ENCODE results near the gene WDR31.

WDR31 gene

DNA sequence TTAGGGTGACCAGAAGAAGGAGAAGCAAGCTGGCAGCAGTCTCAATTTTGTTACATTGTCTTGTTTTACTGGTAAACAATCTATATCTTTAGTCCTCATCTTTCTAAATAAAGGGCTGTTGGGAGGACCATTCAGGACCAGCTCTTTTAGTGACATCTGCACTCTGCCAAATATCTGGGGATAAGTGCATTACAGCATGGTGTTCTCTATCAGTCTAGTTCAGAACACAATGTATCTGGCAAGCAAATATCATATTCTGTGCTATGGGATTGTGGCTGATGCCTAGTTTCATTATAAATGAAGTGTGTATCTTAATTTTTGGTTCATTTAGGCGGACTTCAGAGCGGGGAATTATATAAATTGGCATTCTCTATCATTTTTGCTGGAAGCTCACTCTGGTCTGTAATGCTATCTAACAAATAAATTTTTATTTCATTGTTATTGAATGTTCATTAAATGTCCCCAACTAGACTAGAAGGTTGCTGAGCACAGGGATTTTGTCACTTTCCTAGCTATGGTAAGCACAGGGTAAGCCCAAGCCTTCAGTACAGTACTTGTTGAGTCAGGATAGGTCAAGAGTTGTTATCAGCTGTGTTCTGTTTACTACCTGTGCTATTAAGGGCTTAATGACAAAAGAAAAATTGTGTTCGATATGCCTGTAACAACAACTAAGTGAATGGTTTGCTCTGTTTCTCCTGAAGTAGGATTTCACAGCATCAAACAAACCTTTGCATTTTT, 11.9 kb downstream of the WDR31 start:
- TF ChIP-seq, protein P1, sequence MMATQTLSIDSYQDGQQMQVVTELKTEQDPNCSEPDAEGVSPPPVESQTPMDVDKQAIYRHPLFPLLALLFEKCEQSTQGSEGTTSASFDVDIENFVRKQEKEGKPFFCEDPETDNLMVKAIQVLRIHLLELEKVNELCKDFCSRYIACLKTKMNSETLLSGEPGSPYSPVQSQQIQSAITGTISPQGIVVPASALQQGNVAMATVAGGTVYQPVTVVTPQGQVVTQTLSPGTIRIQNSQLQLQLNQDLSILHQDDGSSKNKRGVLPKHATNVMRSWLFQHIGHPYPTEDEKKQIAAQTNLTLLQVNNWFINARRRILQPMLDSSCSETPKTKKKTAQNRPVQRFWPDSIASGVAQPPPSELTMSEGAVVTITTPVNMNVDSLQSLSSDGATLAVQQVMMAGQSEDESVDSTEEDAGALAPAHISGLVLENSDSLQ (IDR thresholded peaks at IDR 0.05), result no peak
- TF ChIP-seq ELF4 (IDR thresholded peaks at IDR 0.05) (no peak), BHLHE40 (IDR thresholded peaks at IDR 0.05; ENCODE audit: borderline replicate concordance) (no peak), ZNF384 (IDR thresholded peaks at IDR 0.05) (no peak), FOXK2 (IDR thresholded peaks at IDR 0.05) (no peak), CTBP1 (IDR thresholded peaks at IDR 0.05; ENCODE audit: borderline replicate concordance) (no peak), LEF1 (IDR thresholded peaks at IDR 0.05; ENCODE audit: borderline replicate concordance) (no peak), TARDBP (IDR thresholded peaks at IDR 0.05) (no peak), NFRKB (IDR thresholded peaks at IDR 0.05) (no peak), SUZ12 (IDR thresholded peaks at IDR 0.05) (no peak), L3MBTL2 (conservative IDR thresholded peaks at IDR 0.05) (no peak), ARNT (IDR thresholded peaks at IDR 0.05) (no peak), SP1 (IDR thresholded peaks at IDR 0.05) (no peak), FOXM1 (IDR thresholded peaks at IDR 0.05; ENCODE audit: borderline replicate concordance) (no peak), HDGF (IDR thresholded peaks at IDR 0.05; ENCODE audit: borderline replicate concordance) (no peak), FOXA1 (IDR thresholded peaks at IDR 0.05) (no peak)
- POLR2A ChIA-PET, result interaction anchor here (4.8 kb wide), 1 partner anchor 12 kb away, joined by 22 read pairs; the partner anchor contains the start of gene WDR31
- DNase-seq (ENCODE audit: extremely low spot score), result no peak
- CTCF ChIA-PET, result interaction anchor here (0.6 kb wide), 1 partner anchor 30 kb away, joined by 3 read pairs; no protein-coding TSS in a partner anchor

DNA sequence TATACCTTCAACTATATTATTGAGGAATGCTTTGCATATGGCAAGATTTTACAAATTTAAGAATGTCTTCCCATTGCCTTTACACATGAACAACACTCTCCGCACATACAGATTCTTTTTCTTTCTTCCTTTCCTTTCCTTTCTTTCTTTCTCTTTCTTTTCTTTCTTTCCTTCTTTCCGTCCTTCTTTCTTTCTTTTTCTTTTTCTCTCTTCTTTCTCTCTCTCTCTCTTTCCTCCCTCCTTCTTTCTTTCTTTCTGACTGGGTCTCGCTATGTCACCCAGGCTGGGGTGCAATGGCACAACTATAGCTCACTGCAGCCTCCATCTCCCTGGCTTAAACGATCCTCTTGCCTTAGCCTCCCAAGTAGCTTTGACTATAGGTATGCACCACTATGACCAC, 13.8 kb downstream of the WDR31 start:
- ChIA-PET CTCF (no interaction called here), POLR2A (interaction anchor here (0.7 to 4.8 kb wide), 2 partner anchors 14 to 84 kb away, joined by 3 to 22 read pairs; partner anchors contain the start of genes C9orf43, POLE3 and WDR31)
- no peak for DNase-seq (ENCODE audit: extremely low spot score)
- TF ChIP-seq BHLHE40 (IDR thresholded peaks at IDR 0.05; ENCODE audit: borderline replicate concordance), result no peak

DNA sequence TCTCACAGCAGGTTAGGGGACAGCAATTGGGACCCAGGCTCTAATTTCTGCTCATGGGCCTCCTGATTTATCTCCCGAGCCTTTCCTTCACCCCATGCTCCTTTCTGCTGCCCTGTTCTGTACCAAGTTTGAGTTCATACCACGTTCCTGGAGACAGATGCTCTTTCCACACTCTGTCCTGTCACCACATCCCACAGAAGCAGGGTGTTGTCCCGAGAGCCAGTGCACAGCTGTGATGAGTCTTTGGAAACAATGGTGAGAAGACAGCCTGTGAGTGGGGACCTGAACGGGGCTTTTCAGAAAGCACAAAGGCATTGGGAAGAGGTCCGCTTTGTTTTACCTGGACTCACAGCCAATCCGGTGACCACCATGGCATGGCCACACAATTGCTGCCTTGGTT, 17.4 kb downstream of the WDR31 start:
- DNase-seq (ENCODE audit: extremely low spot score), result no peak
- CTCF ChIA-PET, result no interaction called here
- POLR2A ChIA-PET, result interaction anchor here (1.5 kb wide), 1 partner anchor 17 kb away, joined by 5 read pairs; the partner anchor contains the start of gene WDR31
- TF ChIP-seq L3MBTL2 (conservative IDR thresholded peaks at IDR 0.05) (no peak), LEF1 (IDR thresholded peaks at IDR 0.05; ENCODE audit: borderline replicate concordance) (no peak), FOXM1 (IDR thresholded peaks at IDR 0.05; ENCODE audit: borderline replicate concordance) (no peak), SUZ12 (IDR thresholded peaks at IDR 0.05) (no peak), NFRKB (IDR thresholded peaks at IDR 0.05) (no peak), FOXA1 (IDR thresholded peaks at IDR 0.05) (no peak), FOXK2 (IDR thresholded peaks at IDR 0.05) (no peak), ZNF384 (IDR thresholded peaks at IDR 0.05) (no peak)

DNA sequence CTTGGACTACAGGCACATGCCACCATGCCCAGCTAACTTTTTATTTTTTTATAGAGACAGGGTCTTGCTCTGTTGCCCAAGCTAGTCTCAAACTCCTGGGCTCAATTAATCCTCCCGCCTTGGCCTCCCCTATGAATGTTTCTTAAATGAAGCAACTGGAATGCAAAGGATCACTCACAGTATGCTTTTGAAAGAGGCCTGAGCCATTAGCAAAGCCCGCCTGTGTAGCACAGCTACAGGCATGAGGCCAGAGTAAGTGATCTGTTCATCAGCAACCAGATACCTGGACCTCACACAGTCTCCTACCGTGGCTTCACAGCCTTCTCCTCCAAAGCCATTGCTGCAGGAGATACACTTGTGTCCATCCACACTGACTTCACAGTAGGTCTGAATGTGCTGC, 20.0 kb downstream of the WDR31 start:
- no peak for TF ChIP-seq BHLHE40 (IDR thresholded peaks at IDR 0.05; ENCODE audit: borderline replicate concordance)
- TF ChIP-seq NFRKB (IDR thresholded peaks at IDR 0.05), result no peak
- TF ChIP-seq FOXA1 (IDR thresholded peaks at IDR 0.05), result no peak
- TF ChIP-seq FOXK2 (IDR thresholded peaks at IDR 0.05), result no peak
- no peak for TF ChIP-seq ZNF384 (IDR thresholded peaks at IDR 0.05)
- TF ChIP-seq L3MBTL2 (conservative IDR thresholded peaks at IDR 0.05), result no peak
- TF ChIP-seq ELF4 (IDR thresholded peaks at IDR 0.05), result no peak
- TF ChIP-seq TARDBP (IDR thresholded peaks at IDR 0.05), result no peak
- TF ChIP-seq SP1 (IDR thresholded peaks at IDR 0.05), result no peak
- TF ChIP-seq LEF1 (IDR thresholded peaks at IDR 0.05; ENCODE audit: borderline replicate concordance), result no peak
- TF ChIP-seq HDGF (IDR thresholded peaks at IDR 0.05; ENCODE audit: borderline replicate concordance), result no peak
- TF ChIP-seq, protein P1 (IDR thresholded peaks at IDR 0.05), result no peak
- no peak for TF ChIP-seq SUZ12 (IDR thresholded peaks at IDR 0.05)
- no peak for TF ChIP-seq ARNT (IDR thresholded peaks at IDR 0.05)
- no peak for TF ChIP-seq FOXM1 (IDR thresholded peaks at IDR 0.05; ENCODE audit: borderline replicate concordance)
- ChIA-PET POLR2A (interaction anchor here (1.4 to 3.8 kb wide), 2 partner anchors 20 to 90 kb away, joined by 4 to 18 read pairs; partner anchors contain the start of genes C9orf43, POLE3 and WDR31), CTCF (interaction anchor here (0.6 kb wide), 1 partner anchor 259 kb away, joined by 3 read pairs; no protein-coding TSS in a partner anchor)
- no peak for DNase-seq (ENCODE audit: extremely low spot score)

DNA sequence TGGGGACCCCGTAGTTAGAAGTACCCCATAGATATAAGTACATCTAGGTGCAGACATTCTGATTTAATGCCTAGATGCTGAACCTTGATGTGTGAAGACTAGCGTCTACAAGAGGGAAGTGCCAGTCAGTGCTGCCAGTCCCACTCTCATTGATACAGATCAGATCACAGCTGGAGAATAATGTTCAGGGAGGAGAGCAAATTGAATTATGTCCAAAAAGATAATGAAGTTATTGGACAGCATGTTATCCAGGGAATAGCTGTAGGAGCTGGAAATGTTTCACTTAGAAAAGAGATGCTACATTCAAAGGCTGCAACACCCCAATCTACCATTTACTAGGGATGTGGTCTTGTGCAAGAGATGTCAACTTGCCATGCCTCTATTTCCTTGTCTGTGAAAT, 21.0 kb downstream of the WDR31 start:
- CTCF ChIA-PET, result interaction anchor here (0.6 kb wide), 1 partner anchor 82 kb away, joined by 3 read pairs; the partner anchor contains the start of gene ALAD
- no peak for DNase-seq (ENCODE audit: extremely low spot score)
- POLR2A ChIA-PET, result interaction anchor here (1.4 to 3.8 kb wide), 2 partner anchors 21 to 91 kb away, joined by 4 to 18 read pairs; partner anchors contain the start of genes C9orf43, POLE3 and WDR31
- TF ChIP-seq HDGF (IDR thresholded peaks at IDR 0.05; ENCODE audit: borderline replicate concordance) (no peak), FOXM1 (IDR thresholded peaks at IDR 0.05; ENCODE audit: borderline replicate concordance) (no peak), LEF1 (IDR thresholded peaks at IDR 0.05; ENCODE audit: borderline replicate concordance) (no peak), SP1 (IDR thresholded peaks at IDR 0.05) (no peak), TARDBP (IDR thresholded peaks at IDR 0.05) (no peak), ELF4 (IDR thresholded peaks at IDR 0.05) (no peak), CTBP1 (IDR thresholded peaks at IDR 0.05; ENCODE audit: borderline replicate concordance) (no peak), FOXA1 (IDR thresholded peaks at IDR 0.05) (no peak), ARNT (IDR thresholded peaks at IDR 0.05) (no peak), L3MBTL2 (conservative IDR thresholded peaks at IDR 0.05) (no peak), SUZ12 (IDR thresholded peaks at IDR 0.05) (no peak), BHLHE40 (IDR thresholded peaks at IDR 0.05; ENCODE audit: borderline replicate concordance) (no peak), ZNF384 (IDR thresholded peaks at IDR 0.05) (no peak), NFRKB (IDR thresholded peaks at IDR 0.05) (no peak), FOXK2 (IDR thresholded peaks at IDR 0.05) (no peak)
- TF ChIP-seq, protein P1 (IDR thresholded peaks at IDR 0.05), result no peak
